Hepatocyte (in vitro differentiated cells): ENCODE measurements around the gene SLC25A12. TPM values are rescaled to one million over a fixed set of nuclear protein-coding genes. Genes with fewer than 3 reads are reported as not detected.

ENCODE experiments used
- DNase-seq: peaks from one replicate; pipeline ENCODE4 v3.0.0-alpha.2; 2016; ENCODE audit warnings: low spot score
- H2AFZ ChIP-seq: fragments of 200-600 bp; sonication (generic); 2 replicates; pipeline ENCODE4 v1.6.0; 2016; ENCODE audit warnings: antibody characterized with exemption, mild to moderate bottlenecking
- H3K27ac ChIP-seq: fragments of 200-600 bp; sonication (generic); 2 replicates; pipeline ENCODE4 v1.5.1; 2016; ENCODE audit warnings: mild to moderate bottlenecking
- H3K27me3 ChIP-seq: fragments of 200-600 bp; sonication (generic); 2 replicates; pipeline ENCODE4 v1.6.1; 2016
- H3K36me3 ChIP-seq: fragments of 200-600 bp; sonication (generic); replicated peaks from 2 replicates; pipeline ENCODE4 v1.5.1; 2016; ENCODE audit warnings: low read depth; ENCODE audit not compliant: insufficient read depth
- H3K4me1 ChIP-seq: fragments of 200-600 bp; sonication (generic); 2 replicates; pipeline ENCODE4 v1.5.1; 2016; ENCODE audit warnings: mild to moderate bottlenecking, moderate library complexity; ENCODE audit not compliant: insufficient read depth
- H3K4me2 ChIP-seq: fragments of 200-600 bp; sonication (generic); 2 replicates; pipeline ENCODE4 v1.6.0; 2016
- H3K4me3 ChIP-seq: fragments of 200-600 bp; sonication (generic); 2 replicates; pipeline ENCODE4 v1.5.1; 2016; ENCODE audit warnings: mild to moderate bottlenecking
- H3K79me2 ChIP-seq: fragments of 200-600 bp; sonication (generic); 2 replicates; pipeline ENCODE4 v1.6.0; 2017; ENCODE audit warnings: mild to moderate bottlenecking
- H3K9me2 ChIP-seq: fragments of 200-600 bp; sonication (generic); replicated peaks from 2 replicates; pipeline ENCODE4 v1.6.0; 2017; ENCODE audit warnings: mild to moderate bottlenecking; ENCODE audit not compliant: insufficient read depth
- H3K9me3 ChIP-seq: fragments of 200-600 bp; sonication (generic); 2 replicates; pipeline ENCODE4 v1.5.1; 2016; ENCODE audit warnings: low read depth, mild to moderate bottlenecking
- H4K20me1 ChIP-seq: fragments of 200-600 bp; sonication (generic); 2 replicates; pipeline ENCODE4 v1.6.0; 2016; ENCODE audit warnings: mild to moderate bottlenecking; ENCODE audit not compliant: insufficient read depth, poor library complexity, severe bottlenecking
- EZH2 ChIP-seq: fragments of 200-600 bp; sonication (generic); IDR thresholded peaks from 2 replicates; pipeline ENCODE4 v1.6.1; 2016; ENCODE audit warnings: antibody characterized with exemption, mild to moderate bottlenecking, borderline replicate concordance
- EZH2phosphoT487 ChIP-seq: fragments of 200-600 bp; sonication (generic); IDR thresholded peaks from one replicate; pipeline ENCODE4 v1.6.1; 2018; ENCODE audit warnings: antibody characterized with exemption, mild to moderate bottlenecking, low read depth, moderate library complexity; ENCODE audit not compliant: unreplicated experiment, severe bottlenecking
- WGBS: methylation state at CpG from one replicate; pipeline ENCODE4 v1.1.6; 2016; ENCODE audit warnings: low lambda C conversion rate; ENCODE audit errors: missing lambda C conversion rate; 5-methylcytosine and 5-hydroxymethylcytosine counted together
- polyA plus RNA-seq: library from polyadenylated mRNA; unstranded; fragments of >200 nt; fragmentation: Nextera tagmentation; extraction: Ambion mirVana; gene quantifications from 2 replicates; pipeline ENCODE4 v1.2.1, GENCODE V29; 2016
- total RNA-seq: library from RNA; depleted of rRNA; stranded (reverse); fragments of >200 nt; gene quantifications from 2 replicates; pipeline ENCODE4 v1.2.3, GENCODE V29; 2014
- TF ChIP-seq, protein P1 (sequence below): fragments of 200-600 bp; sonication (generic); IDR thresholded peaks from 2 replicates; pipeline ENCODE4 v1.5.1; 2016; ENCODE audit warnings: antibody characterized with exemption, mild to moderate bottlenecking; ENCODE audit not compliant: poor library complexity

Gene SLC25A12
- total and polyA plus RNA-seq, 2 experiments from 2014 or later, result 7.1 to 11.1 TPM

GRCh38 chr2:171835386-171835785, 58.7 kb downstream of the SLC25A12 start:
- H3K79me2 ChIP-seq, result no peaks in the 10 kb centered on the region
- H3K4me2 ChIP-seq, result no peak overlapping the region
- 95% methylated on average over 4 of the region's 4 CpGs for WGBS
- DNase-seq, result no peak
- TF ChIP-seq, protein P1, sequence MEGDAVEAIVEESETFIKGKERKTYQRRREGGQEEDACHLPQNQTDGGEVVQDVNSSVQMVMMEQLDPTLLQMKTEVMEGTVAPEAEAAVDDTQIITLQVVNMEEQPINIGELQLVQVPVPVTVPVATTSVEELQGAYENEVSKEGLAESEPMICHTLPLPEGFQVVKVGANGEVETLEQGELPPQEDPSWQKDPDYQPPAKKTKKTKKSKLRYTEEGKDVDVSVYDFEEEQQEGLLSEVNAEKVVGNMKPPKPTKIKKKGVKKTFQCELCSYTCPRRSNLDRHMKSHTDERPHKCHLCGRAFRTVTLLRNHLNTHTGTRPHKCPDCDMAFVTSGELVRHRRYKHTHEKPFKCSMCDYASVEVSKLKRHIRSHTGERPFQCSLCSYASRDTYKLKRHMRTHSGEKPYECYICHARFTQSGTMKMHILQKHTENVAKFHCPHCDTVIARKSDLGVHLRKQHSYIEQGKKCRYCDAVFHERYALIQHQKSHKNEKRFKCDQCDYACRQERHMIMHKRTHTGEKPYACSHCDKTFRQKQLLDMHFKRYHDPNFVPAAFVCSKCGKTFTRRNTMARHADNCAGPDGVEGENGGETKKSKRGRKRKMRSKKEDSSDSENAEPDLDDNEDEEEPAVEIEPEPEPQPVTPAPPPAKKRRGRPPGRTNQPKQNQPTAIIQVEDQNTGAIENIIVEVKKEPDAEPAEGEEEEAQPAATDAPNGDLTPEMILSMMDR, result no peak
- no peak for TF ChIP-seq EZH2phosphoT487
- no peak for TF ChIP-seq EZH2
- H3K27ac ChIP-seq, result no peak overlapping the region
- no peaks in the 10 kb centered on the region for H4K20me1 ChIP-seq
- H2AFZ ChIP-seq, result no peak overlapping the region
- peaks cover 10% of the 10 kb centered on the region for H3K9me3 ChIP-seq
- no peaks in the 10 kb centered on the region for H3K27me3 ChIP-seq
- no peak overlapping the region for H3K4me3 ChIP-seq
- H3K9me2 ChIP-seq, result no peaks in the 10 kb centered on the region
- H3K4me1 ChIP-seq, result no peaks in the 10 kb centered on the region
- H3K36me3 ChIP-seq, result no peaks in the 10 kb centered on the region

DNA sequence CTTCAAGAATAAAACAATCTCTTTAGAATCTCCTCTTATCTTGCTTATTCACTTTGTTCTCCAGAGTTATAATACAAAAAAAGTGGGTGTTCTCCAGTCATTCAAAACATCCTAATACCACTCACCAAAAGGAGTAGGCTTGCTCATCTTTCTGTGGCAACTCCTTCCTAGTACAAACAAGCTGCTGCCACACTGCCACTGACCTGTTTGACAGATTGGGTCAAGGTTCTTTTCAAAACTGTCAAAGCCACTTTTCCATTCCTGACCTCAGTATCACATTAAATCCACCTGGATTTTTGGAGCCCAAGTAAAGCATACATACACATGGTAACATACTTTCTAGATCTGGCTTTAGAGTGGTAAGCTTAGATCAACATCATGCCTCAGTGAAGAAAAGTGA, 59.8 kb downstream of the SLC25A12 start:
- no peaks in the 10 kb centered on the region for H3K79me2 ChIP-seq
- no peak for TF ChIP-seq EZH2
- H3K4me1 ChIP-seq, result no peaks in the 10 kb centered on the region
- no peaks in the 10 kb centered on the region for H3K27me3 ChIP-seq
- H4K20me1 ChIP-seq, result no peaks in the 10 kb centered on the region
- no peak overlapping the region for H3K4me3 ChIP-seq
- H3K4me2 ChIP-seq, result no peak overlapping the region
- no peaks in the 10 kb centered on the region for H3K36me3 ChIP-seq
- H3K9me2 ChIP-seq, result no peaks in the 10 kb centered on the region
- H3K9me3 ChIP-seq, result peaks cover 10% of the 10 kb centered on the region
- H3K27ac ChIP-seq, result no peak overlapping the region
- no peak overlapping the region for H2AFZ ChIP-seq
- DNase-seq, result no peak

DNA sequence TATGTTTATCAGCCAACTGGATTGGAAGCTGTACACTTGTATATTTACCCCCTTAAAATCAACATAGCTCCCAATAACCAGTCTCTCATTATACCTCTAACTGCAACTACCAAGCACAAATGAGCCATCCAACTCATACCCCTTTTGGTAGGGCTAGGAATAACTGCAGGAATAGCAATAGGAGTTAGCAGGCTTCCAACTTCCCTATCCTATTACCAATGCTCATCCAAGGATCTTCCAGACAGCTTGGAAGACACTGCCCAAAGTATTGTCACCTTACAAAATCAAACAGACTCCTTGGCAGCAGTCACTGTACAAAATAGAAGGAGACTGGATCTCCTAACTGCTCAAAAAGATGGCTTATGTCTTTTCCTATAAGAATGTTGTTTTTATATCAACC, 61.6 kb downstream of the SLC25A12 start:
- Histone ChIP-seq H3K79me2 (no peaks in the 10 kb centered on the region), H2AFZ (no peak overlapping the region), H3K36me3 (no peaks in the 10 kb centered on the region), H3K27me3 (no peaks in the 10 kb centered on the region), H3K27ac (no peak overlapping the region), H3K4me1 (no peaks in the 10 kb centered on the region), H4K20me1 (no peaks in the 10 kb centered on the region), H3K9me3 (peaks cover 10% of the 10 kb centered on the region), H3K4me2 (no peak overlapping the region), H3K9me2 (no peaks in the 10 kb centered on the region), H3K4me3 (no peak overlapping the region)
- no peak for DNase-seq
- TF ChIP-seq, protein P1, result no peak
- no peak for TF ChIP-seq EZH2
- no peak for TF ChIP-seq EZH2phosphoT487

- no peaks in the 10 kb centered on the region for H4K20me1 ChIP-seq
- H2AFZ ChIP-seq, result no peak overlapping the region
- TF ChIP-seq, protein P1, result no peak
- no peak for TF ChIP-seq EZH2phosphoT487
- H3K27ac ChIP-seq, result no peak overlapping the region
- H3K4me1 ChIP-seq, result no peaks in the 10 kb centered on the region
- H3K36me3 ChIP-seq, result no peaks in the 10 kb centered on the region
- no peak overlapping the region for H3K4me3 ChIP-seq
- peaks cover 10% of the 10 kb centered on the region for H3K9me3 ChIP-seq
- no peaks in the 10 kb centered on the region for H3K79me2 ChIP-seq
- 97% methylated on average over 3 of the region's 3 CpGs for WGBS
- no peaks in the 10 kb centered on the region for H3K27me3 ChIP-seq
- H3K9me2 ChIP-seq, result no peaks in the 10 kb centered on the region
- DNase-seq, result no peak
- no peak overlapping the region for H3K4me2 ChIP-seq
These were observed 64.0 kb downstream of the SLC25A12 start for GRCh38 chr2:171830039-171830438.
